Measurements from ENCODE around the gene RNF217. TPM values are rescaled to one million over a fixed set of nuclear protein-coding genes. Genes with fewer than 3 reads are reported as not detected.

The RNF217 gene
- total RNA-seq, 2 donors from 2014 or later = 24.0 to 28.1 TPM

DNA sequence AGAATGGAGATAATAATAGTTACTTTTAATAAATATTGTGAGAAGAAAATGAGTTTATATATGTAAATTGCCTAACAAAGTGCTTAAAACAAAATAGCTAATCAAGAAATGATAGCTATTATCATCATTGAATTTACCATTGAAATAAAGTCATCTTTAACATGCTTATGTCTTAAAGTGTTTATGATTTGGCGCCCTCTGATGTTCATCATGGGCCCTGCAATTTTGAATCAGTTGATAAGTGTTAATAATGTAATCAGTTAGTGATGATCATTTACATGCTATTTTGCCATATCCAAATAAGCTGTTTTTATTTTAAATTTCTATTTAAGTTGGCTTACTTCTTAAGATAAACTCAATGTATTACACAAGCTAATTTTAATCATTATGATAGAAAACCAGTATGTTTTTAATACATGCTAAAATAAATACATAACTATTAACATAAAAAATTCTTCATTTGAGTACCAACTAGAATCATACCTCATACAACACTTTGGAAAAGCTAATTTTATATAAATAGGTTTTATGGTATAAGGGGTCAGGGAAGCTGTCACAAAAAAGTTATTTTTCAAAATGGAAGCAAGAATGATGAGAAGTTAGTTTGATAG lies 152.1 kb downstream of the RNF217 start:
- H3K27ac ChIP-seq (ENCODE audit: low read depth, low read length) = no peak overlapping the region
- H3K27me3 Mint-ChIP-seq (ENCODE audit: insufficient read depth) = no peaks in the 10 kb centered on the region
- H3K27me3 ChIP-seq (ENCODE audit: control insufficient read depth, insufficient read depth, low read length, poor library complexity, severe bottlenecking) = no peaks in the 10 kb centered on the region
- no peak overlapping the region for H3K9ac ChIP-seq (ENCODE audit: extremely low read depth, low read length, poor library complexity, severe bottlenecking)
- H3K9me3 ChIP-seq (ENCODE audit: control insufficient read depth, low read length) = peaks cover 31% of the 10 kb centered on the region
- H3K27ac Mint-ChIP-seq = no peak overlapping the region
- DNase-seq = no peak
- H3K4me1 Mint-ChIP-seq = no peaks in the 10 kb centered on the region
- H3K4me3 ChIP-seq (ENCODE audit: low read length) = no peak overlapping the region
- no peaks in the 10 kb centered on the region for H3K36me3 Mint-ChIP-seq (ENCODE audit: low read depth)
- peaks cover 30% of the 10 kb centered on the region for H3K9me3 Mint-ChIP-seq
- WGBS, 2 experiments (ENCODE audit: insufficient coverage in 1 of 2, insufficient read length in 1 of 2) = 0% methylated on average over 1 of the region's 1 CpG; no CpG with 5 or more reads in 1 of the 2 experiments
- H3K36me3 ChIP-seq (ENCODE audit: control insufficient read depth, insufficient read depth, low read length) = no peaks in the 10 kb centered on the region
- H3K4me1 ChIP-seq (ENCODE audit: control insufficient read depth, insufficient read depth, low read length) = no peaks in the 10 kb centered on the region
- H3K4me3 Mint-ChIP-seq = no peak overlapping the region
- TF ChIP-seq, protein P1, sequence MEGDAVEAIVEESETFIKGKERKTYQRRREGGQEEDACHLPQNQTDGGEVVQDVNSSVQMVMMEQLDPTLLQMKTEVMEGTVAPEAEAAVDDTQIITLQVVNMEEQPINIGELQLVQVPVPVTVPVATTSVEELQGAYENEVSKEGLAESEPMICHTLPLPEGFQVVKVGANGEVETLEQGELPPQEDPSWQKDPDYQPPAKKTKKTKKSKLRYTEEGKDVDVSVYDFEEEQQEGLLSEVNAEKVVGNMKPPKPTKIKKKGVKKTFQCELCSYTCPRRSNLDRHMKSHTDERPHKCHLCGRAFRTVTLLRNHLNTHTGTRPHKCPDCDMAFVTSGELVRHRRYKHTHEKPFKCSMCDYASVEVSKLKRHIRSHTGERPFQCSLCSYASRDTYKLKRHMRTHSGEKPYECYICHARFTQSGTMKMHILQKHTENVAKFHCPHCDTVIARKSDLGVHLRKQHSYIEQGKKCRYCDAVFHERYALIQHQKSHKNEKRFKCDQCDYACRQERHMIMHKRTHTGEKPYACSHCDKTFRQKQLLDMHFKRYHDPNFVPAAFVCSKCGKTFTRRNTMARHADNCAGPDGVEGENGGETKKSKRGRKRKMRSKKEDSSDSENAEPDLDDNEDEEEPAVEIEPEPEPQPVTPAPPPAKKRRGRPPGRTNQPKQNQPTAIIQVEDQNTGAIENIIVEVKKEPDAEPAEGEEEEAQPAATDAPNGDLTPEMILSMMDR (conservative IDR thresholded peaks at IDR 0.05) = peak; percentile 88

DNA sequence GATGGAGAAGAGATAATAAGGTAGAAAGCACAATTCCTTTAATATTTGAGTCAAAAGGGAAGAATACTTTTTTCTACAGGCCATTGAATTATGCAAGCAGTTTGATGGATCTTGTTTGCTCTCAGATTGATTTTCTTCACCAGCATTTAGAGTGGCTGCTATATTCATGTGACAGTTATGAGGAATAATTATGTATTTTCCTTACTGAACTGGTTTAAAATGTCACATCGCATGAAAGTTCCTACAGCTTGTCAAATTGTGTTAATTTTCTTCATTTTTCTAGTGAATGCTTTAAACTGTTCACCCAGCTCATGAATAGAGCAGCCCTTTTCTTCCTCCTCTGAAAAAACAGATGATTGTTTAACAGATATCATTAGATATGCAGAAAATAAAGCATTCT lies 153.9 kb downstream of the RNF217 start:
- no peak overlapping the region for H3K4me3 ChIP-seq (ENCODE audit: low read length)
- H3K36me3 Mint-ChIP-seq (ENCODE audit: low read depth) = no peaks in the 10 kb centered on the region
- H3K4me3 Mint-ChIP-seq = no peak overlapping the region

DNA sequence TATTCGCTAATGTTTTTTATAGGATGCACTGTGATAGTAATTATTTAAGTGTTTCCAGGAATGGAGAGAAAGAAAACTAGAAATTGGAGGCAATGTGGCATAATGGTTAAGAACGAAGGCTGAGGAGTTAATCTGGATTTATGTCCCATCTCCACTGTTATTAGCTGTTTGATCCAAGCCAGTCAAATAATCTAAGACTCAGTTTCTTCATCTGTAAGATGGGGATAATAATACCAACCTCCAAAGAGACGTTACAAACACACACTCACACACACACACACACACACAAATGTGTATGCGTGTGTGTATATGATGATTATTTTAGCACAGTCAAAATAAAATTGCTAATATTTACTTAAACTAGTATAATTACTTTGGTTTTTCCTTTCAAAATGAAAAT lies 154.5 kb downstream of the RNF217 start:
- Histone ChIP-seq H3K9me3 (ENCODE audit: control insufficient read depth, low read length) (peaks cover 7% of the 10 kb centered on the region), H3K9ac (ENCODE audit: extremely low read depth, low read length, poor library complexity, severe bottlenecking) (no peak overlapping the region), H3K4me1 (ENCODE audit: control insufficient read depth, insufficient read depth, low read length) (no peaks in the 10 kb centered on the region), H3K27ac (ENCODE audit: low read depth, low read length) (no peak overlapping the region), H3K36me3 (ENCODE audit: control insufficient read depth, insufficient read depth, low read length) (no peaks in the 10 kb centered on the region), H3K27me3 (ENCODE audit: control insufficient read depth, insufficient read depth, low read length, poor library complexity, severe bottlenecking) (no peaks in the 10 kb centered on the region), H3K4me3 (ENCODE audit: low read length) (no peak overlapping the region)
- Mint-ChIP-seq H3K36me3 (ENCODE audit: low read depth) (no peaks in the 10 kb centered on the region), H3K27ac (no peak overlapping the region), H3K4me3 (no peak overlapping the region), H3K4me1 (peaks cover 2% of the 10 kb centered on the region), H3K9me3 (peaks cover 10% of the 10 kb centered on the region), H3K27me3 (ENCODE audit: insufficient read depth) (no peaks in the 10 kb centered on the region)
- WGBS, 2 experiments (ENCODE audit: insufficient coverage in 1 of 2, insufficient read length in 1 of 2) = 85 to 100% methylated on average over 1 to 2 of the region's 4 CpGs
- TF ChIP-seq, protein P1 (conservative IDR thresholded peaks at IDR 0.05) = no peak
- DNase-seq = no peak

More for the DNA sequence above, 153.9 kb downstream of the RNF217 start:
- DNase-seq = no peak
- Histone ChIP-seq H3K9me3 (ENCODE audit: control insufficient read depth, low read length) (peaks cover 12% of the 10 kb centered on the region), H3K4me1 (ENCODE audit: control insufficient read depth, insufficient read depth, low read length) (no peaks in the 10 kb centered on the region), H3K27ac (ENCODE audit: low read depth, low read length) (no peak overlapping the region), H3K9ac (ENCODE audit: extremely low read depth, low read length, poor library complexity, severe bottlenecking) (no peak overlapping the region), H3K36me3 (ENCODE audit: control insufficient read depth, insufficient read depth, low read length) (no peaks in the 10 kb centered on the region), H3K27me3 (ENCODE audit: control insufficient read depth, insufficient read depth, low read length, poor library complexity, severe bottlenecking) (no peaks in the 10 kb centered on the region)
- Mint-ChIP-seq H3K27me3 (ENCODE audit: insufficient read depth) (no peaks in the 10 kb centered on the region), H3K27ac (no peak overlapping the region), H3K9me3 (peaks cover 15% of the 10 kb centered on the region), H3K4me1 (peaks cover 2% of the 10 kb centered on the region)
- 83 to 88% methylated on average over 1 of the region's 1 CpG for WGBS, 2 experiments (ENCODE audit: insufficient coverage in 1 of 2, insufficient read length in 1 of 2)
- TF ChIP-seq, protein P1 (conservative IDR thresholded peaks at IDR 0.05) = no peak
